GM12878 (cell line): ENCODE results near the gene GATAD2B. TPM values are rescaled to one million over a fixed set of nuclear protein-coding genes. Genes with fewer than 3 reads are reported as not detected.

Source experiments
- ATAC-seq: fragments of 200-7000 bp; cut with Tn5 transposase; 3 replicates; pipeline ENCODE4 v1.9.1; 2020; ENCODE audit warnings: mild to moderate bottlenecking, moderate library complexity
- BruUV-seq: library from RNA; stranded (reverse); fragments of 400-500 nt; replicated peaks from 2 replicates; lab custom pipeline; 2021; lab: Mats Ljungman, UMichigan
- CTCF ChIA-PET: fragments of 300-600 bp; sonication (Branson Sonifier 250); formaldehyde crosslinking; extraction: SDS; loops from one replicate; lab custom pipeline; 2021; ENCODE audit warnings: inconsistent platforms; lab: Yijun Ruan, JAX
- POLR2A ChIA-PET: fragments of 350-600 bp; formaldehyde crosslinking; extraction: SDS; loops from one replicate; lab custom pipeline; 2021; ENCODE audit warnings: inconsistent platforms; lab: Charles Lee
- RAD21 ChIA-PET: fragments of 300-600 bp; sonication (Branson Sonifier 250); formaldehyde crosslinking; loops from one replicate; lab custom pipeline; 2023; ENCODE audit warnings: antibody characterized with exemption; ENCODE audit not compliant: unreplicated experiment; lab: Charles Lee
- SMC1A ChIA-PET: fragments of 300-600 bp; sonication (Branson Sonifier 250); formaldehyde crosslinking; loops from one replicate; lab custom pipeline; 2023; ENCODE audit not compliant: unreplicated experiment, uncharacterized antibody; lab: Charles Lee
- DNase-seq: peaks from one replicate; pipeline ENCODE4 v3.0.0-alpha.2; 2011; ENCODE audit warnings: low read depth, low spot score
- FAIRE-seq: peaks from 3 replicates; lab custom pipeline; 2011; peaks lifted over from hg19 to GRCh38; lab: Jason Lieb, UNC
- H2AFZ ChIP-seq: 2 replicates; pipeline ENCODE4 v1.6.0; 2011; ENCODE audit warnings: low read depth, low read length, control low read depth; ENCODE audit not compliant: control insufficient read depth
- H3K27ac ChIP-seq: 2 replicates; pipeline ENCODE4 v1.5.1; 2011; ENCODE audit warnings: control low read depth; ENCODE audit not compliant: control insufficient read depth, insufficient read depth
- H3K27me3 ChIP-seq, 2 experiments: replicated peaks in 1 of 2; 2 replicates each; pipeline versions ENCODE4 v1.6.0 to v1.6.1; 2011; ENCODE audit warnings: low read length in 1 of 2; ENCODE audit not compliant: control insufficient read depth in 2 of 2, insufficient read depth in 2 of 2
- H3K36me3 ChIP-seq, 2 experiments: 2 replicates each; pipeline ENCODE4 v1.5.1; 2011; ENCODE audit warnings: low read length in 1 of 2; ENCODE audit not compliant: control insufficient read depth in 2 of 2, insufficient read depth in 2 of 2
- H3K4me1 ChIP-seq: 2 replicates; pipeline ENCODE4 v1.6.1; 2011; ENCODE audit warnings: mild to moderate bottlenecking, low read length, moderate library complexity, mixed read lengths; ENCODE audit not compliant: control insufficient read depth, insufficient read depth
- H3K4me2 ChIP-seq: 2 replicates; pipeline ENCODE4 v1.6.0; 2011; ENCODE audit warnings: control low read depth; ENCODE audit not compliant: control insufficient read depth, insufficient read depth
- H3K4me3 ChIP-seq: fragments of 200-600 bp; sonication (generic); 2 replicates; pipeline ENCODE4 v1.5.1; 2016
- H3K79me2 ChIP-seq: 2 replicates; pipeline ENCODE4 v1.6.0; 2011; ENCODE audit warnings: low read length; ENCODE audit not compliant: control insufficient read depth, insufficient read depth
- H3K9ac ChIP-seq: 2 replicates; pipeline ENCODE4 v1.8.0; 2011; ENCODE audit warnings: low read length, control low read depth, mixed read lengths; ENCODE audit not compliant: control insufficient read depth, insufficient read depth
- H3K9me3 ChIP-seq: replicated peaks from 3 replicates; pipeline ENCODE4 v1.5.1; 2011; ENCODE audit warnings: mild to moderate bottlenecking, low read length; ENCODE audit not compliant: control insufficient read depth, insufficient read depth
- H4K20me1 ChIP-seq: 2 replicates; pipeline ENCODE4 v1.6.0; 2011; ENCODE audit not compliant: control insufficient read depth, insufficient read depth
- CEBPB ChIP-seq, 2 experiments: fragments of 150-350 bp in 1 of 2; IDR thresholded peaks; 2 replicates each; pipeline ENCODE4 v1.6.1; 2012 to 2014; ENCODE audit warnings: low read depth in 2 of 2, low read length in 2 of 2, borderline replicate concordance in 1 of 2, inconsistent platforms in 1 of 2
- ESRRA ChIP-seq: IDR thresholded peaks from 2 replicates; pipeline ENCODE4 v1.6.1; 2012; ENCODE audit warnings: mild to moderate bottlenecking, low read length, improper control_type of control experiment
- FOXM1 ChIP-seq: IDR thresholded peaks from 2 replicates; pipeline ENCODE4 v1.6.1; 2012; ENCODE audit warnings: low read depth, mild to moderate bottlenecking, inconsistent platforms, low read length, moderate library complexity
- PML ChIP-seq: IDR thresholded peaks from 2 replicates; pipeline ENCODE4 v1.6.1; 2012; ENCODE audit warnings: low read length, inconsistent platforms
- POLR2AphosphoS5 ChIP-seq: IDR thresholded peaks from 2 replicates; pipeline ENCODE4 v1.6.1; 2011; ENCODE audit warnings: mild to moderate bottlenecking, low read length, inconsistent platforms
- RBBP5 ChIP-seq: fragments of 200-600 bp; sonication (generic); conservative IDR thresholded peaks from 2 replicates; pipeline ENCODE4 v1.6.1; 2016
- RELA ChIP-seq: fragments of 450-650 bp; IDR thresholded peaks from 2 replicates; pipeline ENCODE4 v1.8.0; 2014; ENCODE audit warnings: borderline replicate concordance; ENCODE audit not compliant: partially characterized antibody
- SIX5 ChIP-seq: IDR thresholded peaks from 2 replicates; pipeline ENCODE4 v1.6.1; 2011; ENCODE audit warnings: mild to moderate bottlenecking, low read depth, low read length, moderate library complexity; ENCODE audit not compliant: severe bottlenecking
- TBL1XR1 ChIP-seq: IDR thresholded peaks from 2 replicates; pipeline ENCODE4 v1.6.1; 2012; ENCODE audit warnings: low read depth, low read length, improper control_type of control experiment
- ZNF274 ChIP-seq: IDR thresholded peaks from one replicate; pipeline ENCODE4 v1.8.0; 2011; ENCODE audit not compliant: insufficient read length, insufficient read depth
- ZNF622 ChIP-seq: fragments of 450-650 bp; IDR thresholded peaks from 2 replicates; pipeline ENCODE4 v1.6.1; 2017; ENCODE audit warnings: mild to moderate bottlenecking, inconsistent platforms
- WGBS: methylation state at CpG from one replicate; pipeline ENCODE4 v1.1.6; 2016; ENCODE audit warnings: low lambda C conversion rate; ENCODE audit not compliant: insufficient replicate concordance, insufficient coverage; ENCODE audit errors: missing lambda C conversion rate; 5-methylcytosine and 5-hydroxymethylcytosine counted together
- in situ Hi-C: fragments of 300-500 bp; cut with MboI; formaldehyde crosslinking; loops from 9 replicates; pipeline ENCODE4 v1.14.3; 2018; ENCODE audit warnings: mixed read lengths
- intact Hi-C: fragments of 100-400 bp; cut with micrococcal nuclease; formaldehyde crosslinking; loops from one replicate; pipeline ENCODE4 v1.14.2; 2022; ENCODE audit not compliant: unreplicated experiment
- polyA plus RNA-seq, 11 experiments: library from polyadenylated mRNA; depleted of rRNA in 4 of 11; unstranded in 6 of 11; stranded (reverse) in 5 of 11; fragments of >200 nt; fragmentation: Nextera tagmentation in 4 of 11; fragmentation: Illumina TruSeq in 1 of 11; extraction: Ambion mirVana in 4 of 11; extraction: Trizol in 1 of 11; gene quantifications; 1 replicate in 1 of 11; 2 replicates in 10 of 11; pipeline versions ENCODE4 v1.2.1 to v1.2.3, GENCODE V29; 2011 to 2016; ENCODE audit warnings: inconsistent platforms in 2 of 11, missing spikeins in 2 of 11, low read depth in 1 of 11
- total RNA-seq, 4 experiments: library from RNA; depleted of rRNA in 3 of 4; stranded (reverse); fragments of >200 nt in 3 of 4; fragmentation: Illumina TruSeq in 1 of 4; extraction: Trizol in 1 of 4; gene quantifications; 2 replicates each; pipeline versions ENCODE4 v1.2.1 to v1.2.3, GENCODE V29; 2013 to 2021
- TF ChIP-seq, protein P1 (sequence below): fragments of 450-650 bp; IDR thresholded peaks from 2 replicates; pipeline ENCODE4 v1.6.1; 2017; ENCODE audit warnings: mild to moderate bottlenecking, low read depth, inconsistent platforms; ENCODE audit not compliant: poor library complexity, severe bottlenecking
- TF ChIP-seq, protein P2 (sequence below): IDR thresholded peaks from 2 replicates; pipeline ENCODE4 v1.6.1; 2012; ENCODE audit warnings: low read depth, low read length, improper control_type of control experiment

Gene GATAD2B
- total and polyA plus RNA-seq, 10 of the 15 experiments (the other 5 are each of a cell fraction or from before 2014, with no cell fraction given): 2.4 to 63.1 (median 8.7) TPM

DNA sequence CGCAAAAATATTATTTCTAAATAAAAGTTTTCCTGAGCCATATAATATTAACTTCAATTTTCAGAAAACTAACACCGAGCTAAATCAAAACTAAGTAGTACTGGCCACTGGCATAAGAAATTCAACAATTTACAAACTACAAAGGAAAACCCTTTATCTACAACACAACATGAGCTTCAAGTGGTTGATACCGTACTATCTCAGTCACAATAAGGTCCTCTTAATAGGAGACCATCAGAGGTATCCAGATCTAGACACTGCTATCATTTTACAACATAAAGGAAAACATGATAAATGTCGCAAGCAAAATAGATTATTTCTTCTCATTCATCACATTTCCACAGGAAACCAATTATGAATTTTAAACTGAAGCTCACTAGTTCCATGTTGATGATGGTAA, 39.5 kb downstream of the GATAD2B start:
- intact Hi-C loops (no loop called here), in situ Hi-C loops (no loop called here)
- over 99% methylated on average over 4 of the region's 4 CpGs for WGBS
- peaks cover 72% of the 10 kb centered on the region for H3K79me2 ChIP-seq
- H4K20me1 ChIP-seq: no peaks in the 10 kb centered on the region
- no TSS peak for BruUV-seq
- H3K4me2 ChIP-seq: no peak overlapping the region
- ChIA-PET POLR2A (interaction anchor here (0.6 to 1.1 kb wide), 6 partner anchors 9 to 1295 kb away, joined by 3 to 6 read pairs (median 3); no protein-coding TSS in a partner anchor), SMC1A (interaction anchor here (0.6 to 1.5 kb wide), 7 partner anchors 8 to 52 kb away, joined by 3 to 7 read pairs (median 4); no protein-coding TSS in a partner anchor), RAD21 (interaction anchor here (0.8 to 1.5 kb wide), 4 partner anchors 12 to 39 kb away, joined by 3 to 7 read pairs (median 4); partner anchors contain the start of gene GATAD2B), CTCF (interaction anchor here (0.7 to 1.6 kb wide), 5 partner anchors 30 to 61 kb away, joined by 3 to 4 read pairs (median 3); no protein-coding TSS in a partner anchor)
- H3K36me3 ChIP-seq: peaks cover 2 to 3% of the 10 kb centered on the region in 2 experiments; a peak in 2 of 4 replicates
- DNase-seq: no peak
- FAIRE-seq: no peak
- H3K4me3 ChIP-seq: no peak overlapping the region
- ATAC-seq: no peak
- H3K27ac ChIP-seq: no peak overlapping the region
- no peak overlapping the region for H3K9ac ChIP-seq
- TF ChIP-seq RBBP5 (no peak), ZNF274 (no peak), POLR2AphosphoS5 (no peak), RELA (no peak), PML (no peak), CEBPB (IDR thresholded peaks at IDR 0.05; ENCODE audit: borderline replicate concordance in 1 of 2, low read depth in 2 of 2, low read length in 2 of 2) (no peak), FOXM1 (no peak), SIX5 (no peak), ESRRA (no peak), ZNF622 (no peak), TBL1XR1 (no peak)
- TF ChIP-seq, protein P1, sequence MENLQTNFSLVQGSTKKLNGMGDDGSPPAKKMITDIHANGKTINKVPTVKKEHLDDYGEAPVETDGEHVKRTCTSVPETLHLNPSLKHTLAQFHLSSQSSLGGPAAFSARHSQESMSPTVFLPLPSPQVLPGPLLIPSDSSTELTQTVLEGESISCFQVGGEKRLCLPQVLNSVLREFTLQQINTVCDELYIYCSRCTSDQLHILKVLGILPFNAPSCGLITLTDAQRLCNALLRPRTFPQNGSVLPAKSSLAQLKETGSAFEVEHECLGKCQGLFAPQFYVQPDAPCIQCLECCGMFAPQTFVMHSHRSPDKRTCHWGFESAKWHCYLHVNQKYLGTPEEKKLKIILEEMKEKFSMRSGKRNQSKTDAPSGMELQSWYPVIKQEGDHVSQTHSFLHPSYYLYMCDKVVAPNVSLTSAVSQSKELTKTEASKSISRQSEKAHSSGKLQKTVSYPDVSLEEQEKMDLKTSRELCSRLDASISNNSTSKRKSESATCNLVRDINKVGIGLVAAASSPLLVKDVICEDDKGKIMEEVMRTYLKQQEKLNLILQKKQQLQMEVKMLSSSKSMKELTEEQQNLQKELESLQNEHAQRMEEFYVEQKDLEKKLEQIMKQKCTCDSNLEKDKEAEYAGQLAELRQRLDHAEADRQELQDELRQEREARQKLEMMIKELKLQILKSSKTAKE: no peak
- TF ChIP-seq, protein P2, sequence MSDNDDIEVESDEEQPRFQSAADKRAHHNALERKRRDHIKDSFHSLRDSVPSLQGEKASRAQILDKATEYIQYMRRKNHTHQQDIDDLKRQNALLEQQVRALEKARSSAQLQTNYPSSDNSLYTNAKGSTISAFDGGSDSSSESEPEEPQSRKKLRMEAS: no peak
- no peaks in the 10 kb centered on the region for H3K9me3 ChIP-seq
- no peak overlapping the region for H2AFZ ChIP-seq
- peaks cover 4% of the 10 kb centered on the region for H3K4me1 ChIP-seq
- no peaks in the 10 kb centered on the region for H3K27me3 ChIP-seq
